ENCODE results near the gene DAB2IP.
"Not testable (repeated sequence)": the region's sequence is repeated elsewhere in the genome, so short reads cannot be mapped to it uniquely, and the experiment has no call there.

Gene DAB2IP

GRCh38 chr9:121651295-121652020, at the start of gene DAB2IP:
Gene DAB2IP, plus strand, starts transcription at chr9:121651634. Its CDS starts 142 bp downstream, at chr9:121651776.
- no peak for DNase-seq

DNA sequence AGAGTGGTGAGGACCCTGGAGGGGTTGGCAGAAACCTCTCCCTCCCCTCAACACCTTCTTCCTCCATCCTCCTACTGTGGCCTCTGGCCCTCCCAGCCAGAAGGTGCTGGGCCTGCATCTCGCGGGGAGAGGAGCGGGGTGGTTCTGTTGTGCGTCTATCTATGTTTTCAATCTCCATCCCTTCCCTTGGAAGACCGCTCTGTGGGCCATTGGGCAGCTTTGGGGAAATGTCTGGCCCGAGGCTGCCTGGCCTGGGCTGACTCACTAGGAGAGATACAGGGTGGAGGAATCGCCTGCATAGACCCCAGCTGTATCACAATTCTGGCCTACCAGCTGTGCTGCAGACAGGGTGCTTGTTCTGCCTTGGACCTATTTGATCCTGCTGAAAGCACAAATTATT, 48.4 kb upstream of the DAB2IP start:
- no peak for DNase-seq

DNA sequence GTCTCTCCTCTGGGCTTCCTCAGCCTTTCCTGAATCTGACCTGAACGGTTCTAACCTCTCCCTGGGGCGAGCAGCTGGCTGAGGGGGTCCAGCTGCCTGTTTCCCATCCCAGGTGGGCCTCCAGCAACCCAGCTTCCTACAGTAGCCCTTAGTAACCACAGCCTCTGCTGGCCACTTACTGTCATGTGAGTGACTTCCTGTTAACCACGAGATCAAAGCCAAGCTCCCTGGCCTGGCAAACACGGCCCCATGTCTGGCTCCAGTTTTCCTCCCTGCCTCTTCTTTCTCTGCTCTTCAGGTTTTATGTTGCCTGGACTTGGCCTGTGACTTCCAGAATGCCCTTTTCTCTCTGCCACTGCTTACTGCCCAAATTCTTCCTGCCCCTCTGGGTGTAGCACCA, 47.2 kb upstream of the DAB2IP start:
- no peak for DNase-seq

DNA sequence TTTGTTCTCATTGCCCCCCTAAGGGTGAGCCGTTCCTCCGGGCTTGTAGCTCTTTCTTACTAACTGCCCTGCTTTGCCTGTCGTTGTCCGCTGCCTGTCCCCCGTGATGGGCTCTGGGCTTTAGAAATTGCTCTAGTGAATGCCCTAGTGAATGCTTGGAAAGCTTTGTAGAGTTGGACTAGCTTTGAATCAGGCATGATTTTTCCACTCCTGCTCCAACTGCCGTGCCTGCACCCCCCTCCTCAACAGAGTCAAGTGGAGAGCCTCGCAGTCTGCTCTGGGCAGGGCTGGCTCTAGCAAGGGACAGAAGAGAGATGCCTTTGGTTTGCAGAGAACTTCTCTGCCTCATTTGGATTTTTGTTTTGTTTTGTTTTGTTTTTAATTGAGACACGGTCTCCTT, 46.8 kb upstream of the DAB2IP start:
- no peak for DNase-seq

DNA sequence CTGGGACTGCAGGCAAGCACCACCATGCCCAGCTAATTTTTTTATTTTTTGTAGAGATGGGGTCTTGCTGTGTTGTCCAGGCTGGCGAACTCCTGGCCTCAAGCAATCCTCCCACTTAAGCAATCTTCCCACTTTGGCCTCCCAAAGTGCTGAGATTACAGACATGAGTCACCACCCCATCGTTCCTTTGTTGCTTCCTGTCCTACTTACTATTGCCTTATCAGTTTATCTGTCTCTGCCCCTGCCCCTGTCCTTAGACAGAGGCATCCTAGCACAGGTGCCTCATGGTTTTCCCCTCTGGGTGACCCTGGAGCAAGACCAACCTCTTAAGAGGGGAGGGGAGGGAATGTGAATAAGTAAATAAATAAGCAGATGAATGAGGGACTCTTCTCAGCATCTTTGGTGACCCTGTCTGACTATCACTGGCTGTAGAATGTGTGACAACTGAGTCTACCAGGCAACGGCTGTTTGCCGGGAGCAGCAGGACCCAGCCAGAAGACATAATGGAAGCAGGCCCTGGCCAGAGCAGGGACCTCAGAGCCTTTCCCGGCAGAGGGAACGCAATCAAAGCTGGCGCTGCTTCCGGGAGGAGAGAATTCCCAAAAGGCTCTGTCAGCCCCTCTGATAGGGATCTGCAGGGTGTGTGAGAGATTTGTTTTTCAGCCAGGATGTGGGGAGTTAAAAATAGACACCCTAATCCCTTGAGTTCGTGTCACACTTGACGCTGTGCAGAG, 43.8 kb upstream of the DAB2IP start:
- DNase-seq, result no peak

DNA sequence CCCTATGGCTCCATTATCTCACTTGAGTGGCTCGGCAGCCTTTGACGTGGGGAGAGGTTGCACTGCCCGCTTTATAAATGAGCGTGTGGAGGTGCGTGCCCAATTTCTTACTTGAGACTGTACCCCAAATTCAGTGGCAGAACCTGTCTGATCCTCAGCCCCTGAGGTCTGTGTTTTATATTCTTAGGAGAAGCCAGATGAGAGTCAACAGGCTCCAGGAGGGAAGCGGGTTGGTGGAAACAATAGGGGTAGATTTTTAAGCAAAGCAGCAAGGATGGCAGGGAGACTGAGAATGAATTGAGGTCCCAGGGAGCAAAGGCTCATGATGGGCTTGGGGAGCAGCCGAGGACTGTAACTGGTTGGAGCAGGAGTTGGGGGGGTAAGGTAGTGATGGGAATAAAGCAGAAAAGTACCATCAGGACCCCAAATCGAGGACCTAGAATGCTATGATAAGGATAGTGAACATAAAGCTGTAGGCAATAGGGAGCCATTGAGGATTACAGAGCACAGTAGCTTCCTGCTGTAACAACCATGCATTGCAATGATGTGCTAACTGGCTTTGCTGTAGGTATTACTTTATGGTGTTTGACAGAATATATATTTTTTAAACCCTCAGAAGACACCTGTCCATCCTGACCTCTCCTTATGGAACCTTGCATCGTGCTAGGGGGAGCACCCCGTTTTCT, 43.1 kb upstream of the DAB2IP start:
- DNase-seq, result no peak

DNA sequence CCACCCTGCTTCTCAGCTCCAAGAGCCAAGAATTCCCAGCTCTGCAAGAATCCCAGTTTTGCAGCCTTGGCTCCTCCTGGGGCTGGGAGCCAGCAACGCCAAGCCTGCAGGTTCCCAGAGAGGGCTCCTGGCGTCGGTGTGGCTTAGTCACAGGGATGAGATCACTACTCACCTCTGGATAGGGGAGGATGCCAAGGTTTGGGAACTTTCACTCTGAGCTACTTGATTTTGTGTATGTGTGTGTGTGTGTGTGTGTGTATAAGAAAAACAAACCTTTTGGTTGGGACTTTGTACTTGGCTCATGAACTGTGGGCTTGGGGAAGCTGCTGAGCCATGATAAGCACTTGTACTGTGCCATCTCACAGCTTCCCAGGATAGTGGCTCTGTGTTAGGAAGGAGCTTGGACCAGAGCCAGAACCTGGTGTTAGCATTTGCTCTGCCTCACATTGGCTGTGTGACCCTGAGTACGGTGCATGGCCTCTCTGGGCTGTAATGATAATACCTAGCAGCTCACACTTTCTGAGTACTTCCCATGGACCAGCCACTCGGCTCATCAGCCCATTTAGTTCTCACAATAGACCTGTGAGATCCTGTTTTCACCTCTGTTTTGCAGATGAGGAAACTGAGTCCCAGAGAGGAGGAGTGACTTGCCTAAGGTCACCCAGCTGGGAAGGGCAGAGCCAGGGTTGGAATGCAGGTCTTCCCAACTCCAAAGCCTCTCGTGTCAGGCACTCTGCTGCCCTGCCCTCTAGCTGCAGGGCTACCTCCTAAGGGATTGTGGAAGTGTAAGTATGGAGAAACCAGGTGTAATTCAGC, 41.4 kb upstream of the DAB2IP start:
- no peak for DNase-seq

- DNase-seq, result no peak
Observed at GRCh38 chr9:121610638-121610953, 40.8 kb upstream of the DAB2IP start.

DNA sequence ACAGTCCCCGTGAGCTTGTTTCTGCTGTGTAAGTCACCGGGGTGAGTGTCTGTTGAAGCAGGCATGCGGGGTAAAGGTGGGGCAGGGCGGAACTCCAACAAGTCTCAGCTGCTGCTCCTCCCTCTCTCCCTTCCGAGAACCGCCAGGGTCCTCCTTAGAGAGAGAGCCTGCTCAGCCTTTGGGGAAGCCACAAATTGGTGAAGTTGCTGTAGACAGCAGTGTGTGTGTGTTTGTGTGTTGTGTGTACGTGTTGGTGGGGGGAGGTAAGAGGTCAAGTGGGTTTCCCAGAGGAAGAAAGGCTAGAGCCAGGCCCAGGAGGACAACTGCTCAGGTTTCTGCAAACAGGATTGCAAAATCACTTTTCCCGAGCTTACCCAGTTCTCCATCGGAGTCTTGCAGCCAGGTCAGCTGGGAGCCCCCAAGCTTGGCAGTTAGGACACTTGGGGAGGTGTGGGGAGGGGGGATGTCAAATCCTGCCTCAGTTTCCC, 38.9 kb upstream of the DAB2IP start:
- DNase-seq, result no peak

GRCh38 chr9:121613009-121613752, 38.3 kb upstream of the DAB2IP start:
- DNase-seq, result no peak

GRCh38 chr9:121616123-121616755, 35.2 kb upstream of the DAB2IP start:
- DNase-seq, result no peak

- DNase-seq, result no peak
Observed at GRCh38 chr9:121618504-121618903, 32.9 kb upstream of the DAB2IP start.

GRCh38 chr9:121618910-121619309, 32.5 kb upstream of the DAB2IP start:
- DNase-seq, result not testable (repeated sequence)

DNA sequence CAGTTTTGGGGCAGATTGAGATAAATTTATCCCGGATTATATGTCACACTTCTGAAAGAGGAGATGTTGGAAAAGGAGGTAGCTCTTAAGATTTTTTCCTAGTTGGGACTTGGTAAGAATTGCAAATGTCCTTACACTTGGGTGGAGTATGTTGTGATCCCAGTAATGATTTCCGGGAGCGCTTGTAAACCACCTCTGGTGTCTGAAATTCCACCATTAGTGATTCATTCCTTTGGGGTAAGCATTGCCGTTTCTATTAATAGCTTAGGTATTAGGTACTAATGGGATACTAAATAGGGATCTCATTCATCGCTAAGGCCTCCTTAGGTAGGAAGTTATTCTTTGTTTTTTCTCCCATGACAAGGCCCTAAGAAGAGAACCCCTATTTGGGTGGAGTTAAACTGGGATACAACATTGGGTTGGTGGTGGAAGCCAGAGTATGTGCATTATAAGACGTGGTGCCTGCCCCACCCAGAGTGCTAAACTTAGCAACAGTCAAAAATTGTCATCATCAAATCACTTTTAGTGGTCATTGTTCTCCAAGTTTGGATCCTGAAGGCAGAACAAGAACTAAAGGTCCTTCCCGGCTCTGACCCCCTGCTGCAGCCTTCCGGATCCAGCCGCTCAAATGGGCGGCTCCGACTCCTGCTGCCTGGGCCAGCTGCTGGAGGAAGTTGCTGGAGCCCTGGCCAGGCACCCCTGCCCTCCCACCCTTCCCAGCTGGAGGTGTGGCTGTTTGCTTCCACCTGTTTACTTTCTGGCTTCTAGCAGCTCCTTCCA, 31.7 kb upstream of the DAB2IP start:
- DNase-seq, result no peak

DNA sequence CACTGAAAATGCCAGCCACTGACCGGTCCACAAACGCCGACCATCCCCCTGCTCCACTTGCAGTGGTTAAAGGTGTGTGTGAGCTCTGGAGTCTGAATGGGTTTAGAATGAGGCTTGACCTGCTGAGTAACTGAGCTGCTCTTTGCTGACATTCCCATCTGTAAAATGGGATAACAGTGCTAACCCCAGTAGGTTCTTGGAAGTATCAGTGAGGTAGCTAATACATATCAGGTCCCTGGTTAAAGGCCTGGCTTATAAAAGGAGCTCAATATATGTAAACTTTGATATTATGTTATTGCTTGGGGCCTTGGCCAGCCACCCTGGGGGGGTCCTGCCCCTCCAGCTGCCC, 31.1 kb upstream of the DAB2IP start:
- no peak for DNase-seq

DNA sequence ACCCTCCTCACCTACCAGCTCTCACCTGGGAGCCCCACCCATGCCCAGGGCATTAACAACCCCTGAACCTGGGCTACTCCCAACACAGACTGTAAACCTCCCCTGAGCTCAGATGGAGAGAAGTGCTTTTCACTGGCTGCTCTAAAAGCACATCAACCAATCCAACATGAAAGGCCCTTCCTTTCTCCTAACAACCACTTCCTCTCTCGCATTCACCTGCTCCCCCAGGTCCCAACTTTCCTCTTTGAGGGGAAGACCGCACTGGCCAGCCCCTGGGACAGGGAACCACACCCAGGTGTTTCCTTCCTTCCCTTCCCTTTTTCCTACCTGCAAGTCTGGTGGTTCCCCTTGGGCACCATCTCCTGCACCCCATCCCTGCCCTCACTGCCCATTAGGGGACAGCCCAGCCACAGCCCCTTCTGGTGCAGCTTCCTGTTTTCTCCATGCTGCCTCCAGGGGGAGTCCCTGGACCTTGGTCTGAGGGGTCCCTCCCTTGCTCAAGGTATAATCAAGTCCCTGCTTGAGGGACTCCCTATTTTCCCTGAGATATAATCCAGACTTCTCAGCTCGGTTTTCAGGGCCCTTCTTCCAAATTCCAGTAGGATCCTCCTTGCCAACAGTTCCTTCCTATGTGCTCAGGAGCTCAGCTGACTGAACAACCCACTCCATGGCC, 30.5 kb upstream of the DAB2IP start:
- no peak for DNase-seq

DNA sequence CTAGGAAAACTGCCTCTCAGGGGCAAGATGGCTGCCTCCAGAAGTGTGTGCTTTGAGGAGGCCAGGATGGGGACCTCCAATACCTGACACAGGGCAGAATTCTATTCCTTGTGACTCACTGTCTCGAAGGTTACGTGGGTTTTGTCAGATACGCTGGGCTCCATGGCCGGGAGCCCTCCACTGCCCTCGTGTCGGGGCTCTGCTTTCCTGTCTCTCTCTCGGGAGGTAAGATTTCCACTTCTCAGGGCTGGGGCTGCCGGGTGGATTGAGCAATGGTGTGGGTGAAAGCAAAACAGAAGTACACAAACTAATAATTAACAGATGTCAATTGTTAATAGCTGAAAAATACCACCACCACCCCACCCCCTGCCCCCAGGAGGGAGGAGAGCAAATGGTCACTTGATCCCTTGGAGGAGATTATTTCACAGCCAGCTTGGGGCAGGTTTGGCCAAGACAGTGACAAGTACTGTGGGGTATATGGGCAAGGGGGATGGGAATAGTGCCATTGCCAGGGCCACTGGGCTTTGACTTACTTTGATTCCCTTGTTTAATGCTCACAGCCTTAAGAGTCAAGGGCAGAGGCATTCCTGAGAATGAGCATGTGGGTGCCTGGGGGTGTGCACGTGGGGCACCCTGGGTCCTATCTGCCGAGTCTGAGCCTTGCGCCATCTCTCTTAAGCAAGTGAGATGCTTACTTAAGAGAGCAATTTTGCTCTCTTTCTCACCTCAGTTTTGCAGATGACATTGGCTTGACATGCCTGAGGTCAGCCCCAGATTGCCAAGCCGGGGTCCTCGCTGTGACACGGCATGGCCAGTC, 28.8 kb upstream of the DAB2IP start:
- DNase-seq, result no peak

DNA sequence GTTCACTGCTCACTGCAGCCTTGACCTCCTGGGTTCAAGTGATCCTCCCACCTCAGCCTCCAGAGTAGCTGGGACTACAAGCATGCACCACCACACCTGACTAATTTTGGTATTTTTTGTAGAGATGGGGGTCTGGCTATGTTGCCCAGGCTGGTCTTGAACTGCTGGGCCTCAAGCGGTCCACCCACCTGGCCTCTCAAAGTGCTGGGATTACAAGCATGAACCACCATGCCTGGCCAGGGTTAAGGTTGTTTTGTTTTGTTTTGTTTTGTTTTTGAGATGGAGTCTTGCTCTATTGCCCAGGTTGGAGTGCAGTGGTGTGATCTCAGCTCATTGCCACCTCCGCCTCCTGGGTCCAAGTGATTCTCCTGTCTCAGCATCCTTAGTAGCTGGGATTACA, 28.0 kb upstream of the DAB2IP start:
- not testable (repeated sequence) for DNase-seq

- DNase-seq, result no peak
Observed at GRCh38 chr9:121625590-121625989, 25.8 kb upstream of the DAB2IP start.

DNA sequence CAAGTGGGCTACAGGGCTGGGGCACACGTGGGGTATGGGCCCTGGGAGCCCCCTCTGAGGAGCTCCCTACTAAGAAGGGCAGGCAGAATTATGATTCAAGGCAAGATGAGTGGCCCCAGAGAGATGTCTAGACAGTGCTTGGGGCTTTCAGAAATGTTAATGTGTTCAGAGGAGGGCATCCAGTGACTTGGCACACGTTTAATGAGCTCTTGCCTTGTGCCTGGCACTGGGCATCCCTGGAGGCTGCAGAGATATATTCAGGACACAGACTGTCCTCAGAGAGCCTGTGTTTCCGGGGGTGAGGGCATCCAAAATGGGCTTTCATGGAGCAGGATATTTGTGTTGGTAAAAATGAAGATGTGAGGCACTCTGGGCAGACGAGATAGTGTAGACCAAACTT, 25.4 kb upstream of the DAB2IP start:
- DNase-seq, result no peak

Measured in NCI-H1048 (cell line).